ENCODE measurements around the gene PUM1.

The PUM1 gene

DNA sequence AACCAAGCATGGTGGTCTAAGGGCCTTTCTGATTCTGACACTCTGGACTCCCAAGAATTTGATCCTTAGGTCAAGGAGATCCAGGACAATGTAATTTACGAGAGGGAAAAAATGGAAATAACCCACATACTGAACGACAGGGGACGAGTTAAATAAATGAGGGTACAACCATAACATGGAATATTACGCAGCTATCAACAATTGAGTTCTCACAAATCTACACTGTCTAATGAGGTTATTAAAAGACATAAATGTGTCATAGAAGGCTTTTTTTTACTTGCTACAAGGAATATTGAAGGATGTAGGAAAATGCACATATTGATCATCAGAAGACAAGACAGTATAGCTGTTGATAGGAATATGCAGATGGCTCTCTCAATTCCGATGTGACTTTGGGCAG lies 180.8 kb downstream of the PUM1 start:
- DNase-seq (ENCODE audit: extremely low spot score) = no peak
- ChIA-PET POLR2A (interaction anchor here (0.7 kb wide), 1 partner anchor 436 kb away, joined by 3 read pairs; no protein-coding TSS in a partner anchor), CTCF (interaction anchor here (0.7 kb wide), 1 partner anchor 26 kb away, joined by 3 read pairs; no protein-coding TSS in a partner anchor)
- TF ChIP-seq, protein P1, sequence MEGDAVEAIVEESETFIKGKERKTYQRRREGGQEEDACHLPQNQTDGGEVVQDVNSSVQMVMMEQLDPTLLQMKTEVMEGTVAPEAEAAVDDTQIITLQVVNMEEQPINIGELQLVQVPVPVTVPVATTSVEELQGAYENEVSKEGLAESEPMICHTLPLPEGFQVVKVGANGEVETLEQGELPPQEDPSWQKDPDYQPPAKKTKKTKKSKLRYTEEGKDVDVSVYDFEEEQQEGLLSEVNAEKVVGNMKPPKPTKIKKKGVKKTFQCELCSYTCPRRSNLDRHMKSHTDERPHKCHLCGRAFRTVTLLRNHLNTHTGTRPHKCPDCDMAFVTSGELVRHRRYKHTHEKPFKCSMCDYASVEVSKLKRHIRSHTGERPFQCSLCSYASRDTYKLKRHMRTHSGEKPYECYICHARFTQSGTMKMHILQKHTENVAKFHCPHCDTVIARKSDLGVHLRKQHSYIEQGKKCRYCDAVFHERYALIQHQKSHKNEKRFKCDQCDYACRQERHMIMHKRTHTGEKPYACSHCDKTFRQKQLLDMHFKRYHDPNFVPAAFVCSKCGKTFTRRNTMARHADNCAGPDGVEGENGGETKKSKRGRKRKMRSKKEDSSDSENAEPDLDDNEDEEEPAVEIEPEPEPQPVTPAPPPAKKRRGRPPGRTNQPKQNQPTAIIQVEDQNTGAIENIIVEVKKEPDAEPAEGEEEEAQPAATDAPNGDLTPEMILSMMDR (IDR thresholded peaks at IDR 0.05; ENCODE audit: control extremely low read depth, extremely low read depth, low read depth, missing control alignments) = no peak

DNA sequence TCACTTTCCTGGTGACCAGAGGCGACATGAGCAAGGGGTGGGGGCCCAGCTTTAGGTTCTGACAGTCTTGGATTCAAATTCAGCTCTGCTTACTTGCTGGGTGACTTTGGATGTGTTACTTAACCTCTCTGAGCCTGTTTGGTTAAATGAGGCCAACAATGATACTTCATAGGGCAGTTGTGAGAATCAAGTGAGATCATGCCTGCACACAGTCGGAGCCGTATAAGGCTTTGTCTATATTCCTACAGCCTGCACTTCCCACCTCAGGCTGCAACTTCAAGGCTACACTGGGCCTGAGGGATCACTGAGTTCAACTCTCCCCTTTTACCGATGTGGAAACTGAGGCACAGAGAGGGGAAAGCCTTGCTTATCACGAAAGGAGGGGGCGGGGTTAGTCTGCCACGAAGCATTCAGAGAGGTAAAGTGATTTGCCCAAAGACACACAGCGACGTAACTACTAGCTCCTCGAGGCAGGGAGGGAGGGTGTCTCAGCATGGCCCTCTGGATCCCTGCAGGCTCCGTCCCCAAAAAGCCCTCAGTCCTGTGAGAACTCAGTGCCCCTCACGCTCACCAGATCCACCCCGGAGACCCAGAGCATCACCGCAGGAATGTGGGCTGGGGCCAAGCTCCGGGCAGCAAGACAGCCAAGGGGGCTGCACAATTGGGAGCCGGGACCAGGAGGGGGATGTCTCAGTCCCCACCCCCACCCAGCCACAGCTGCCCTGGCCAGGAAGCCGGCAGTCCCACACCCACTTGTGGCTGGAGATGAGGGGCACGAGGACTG lies 181.9 kb downstream of the PUM1 start:
- TF ChIP-seq, protein P1 (IDR thresholded peaks at IDR 0.05; ENCODE audit: control extremely low read depth, extremely low read depth, low read depth, missing control alignments) = no peak
- no peak for DNase-seq (ENCODE audit: extremely low spot score)
- ChIA-PET POLR2A (interaction anchor here (0.6 kb wide), 1 partner anchor 127 kb away, joined by 3 read pairs; no protein-coding TSS in a partner anchor), CTCF (interaction anchor here (0.8 to 1.3 kb wide), 2 partner anchors 82 to 165 kb away, joined by 3 to 5 read pairs; no protein-coding TSS in a partner anchor)

DNA sequence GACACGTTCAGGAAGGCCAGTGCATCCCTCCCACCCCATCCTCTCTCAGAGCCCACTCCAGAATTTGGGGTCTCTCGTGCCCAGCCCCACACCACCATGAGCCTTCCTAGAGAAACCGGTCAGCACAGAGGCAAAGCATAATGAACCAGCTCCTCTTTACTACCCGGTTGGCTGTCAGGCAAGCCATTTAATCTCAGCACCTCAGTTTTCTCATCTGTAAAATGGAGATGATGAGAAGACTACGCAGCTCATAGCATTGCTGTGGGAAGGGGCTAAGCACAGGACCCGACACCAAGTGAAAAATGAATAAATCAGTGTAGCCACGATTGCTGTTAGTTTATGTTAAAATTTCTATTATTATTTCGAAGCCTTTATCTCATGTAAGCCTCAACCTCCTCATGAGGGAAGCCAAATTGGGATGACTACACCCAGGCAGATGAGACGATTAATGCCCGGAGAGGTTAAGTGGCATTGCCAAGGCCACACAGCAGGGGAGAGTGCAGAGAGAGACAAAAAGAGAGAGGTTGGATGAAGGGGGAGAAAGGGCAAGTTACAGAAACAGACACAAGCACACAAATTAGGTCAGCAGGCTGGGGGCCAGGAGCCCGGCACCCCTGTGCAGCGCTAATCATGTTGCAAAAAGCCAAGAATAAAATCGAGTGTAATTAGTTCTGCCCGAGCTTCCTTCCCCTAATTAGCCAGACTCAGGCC lies 182.7 kb downstream of the PUM1 start:
- CTCF ChIA-PET = interaction anchor here (0.8 to 1.3 kb wide), 2 partner anchors 81 to 164 kb away, joined by 3 to 5 read pairs; no protein-coding TSS in a partner anchor
- no peak for DNase-seq (ENCODE audit: extremely low spot score)
- TF ChIP-seq, protein P1 (IDR thresholded peaks at IDR 0.05; ENCODE audit: control extremely low read depth, extremely low read depth, low read depth, missing control alignments) = no peak
- POLR2A ChIA-PET = no interaction called here
